DMS153 treated with DMSO at 0.1 percent for 48 hours (cell line): Measurements from ENCODE around the gene PYGO1.
"Not testable (repeated sequence)": the region's sequence is repeated elsewhere in the genome, so short reads cannot be mapped to it uniquely, and the experiment has no call there.

Experiments used
- DNase-seq: peaks from one replicate; lab custom pipeline; 2025; ENCODE audit not compliant: unreplicated experiment; lab: John Stamatoyannopoulos, UW

Gene PYGO1

GRCh38 chr15:55588070-55588814 is at the start of gene PYGO1:
Gene PYGO1 (minus strand): TSS chr15:55588345. CDS start chr15:55587883, 462 bp downstream.
- no peak for DNase-seq

DNA sequence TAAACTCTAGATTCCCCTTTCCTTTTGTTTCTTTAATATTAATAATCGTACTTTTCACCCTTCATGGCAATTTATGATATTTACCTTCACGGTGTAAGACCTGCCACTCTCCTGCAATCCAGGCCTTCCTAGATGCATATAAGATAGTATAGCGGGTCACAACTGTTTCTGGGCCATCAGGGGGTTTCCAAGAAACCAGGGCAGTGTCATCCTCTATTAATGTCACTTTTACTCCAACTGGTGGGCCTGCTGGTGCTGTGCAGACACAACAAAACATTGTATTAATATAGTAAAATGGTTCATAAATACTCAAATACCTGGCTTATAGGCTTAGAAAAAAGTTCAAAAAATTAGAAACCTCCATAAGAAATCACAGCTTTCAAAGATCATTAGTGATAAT is 48.9 kb upstream of the PYGO1 start:
- no peak for DNase-seq

GRCh38 chr15:55633731-55634130 is 45.6 kb upstream of the PYGO1 start:
- DNase-seq: no peak

DNA sequence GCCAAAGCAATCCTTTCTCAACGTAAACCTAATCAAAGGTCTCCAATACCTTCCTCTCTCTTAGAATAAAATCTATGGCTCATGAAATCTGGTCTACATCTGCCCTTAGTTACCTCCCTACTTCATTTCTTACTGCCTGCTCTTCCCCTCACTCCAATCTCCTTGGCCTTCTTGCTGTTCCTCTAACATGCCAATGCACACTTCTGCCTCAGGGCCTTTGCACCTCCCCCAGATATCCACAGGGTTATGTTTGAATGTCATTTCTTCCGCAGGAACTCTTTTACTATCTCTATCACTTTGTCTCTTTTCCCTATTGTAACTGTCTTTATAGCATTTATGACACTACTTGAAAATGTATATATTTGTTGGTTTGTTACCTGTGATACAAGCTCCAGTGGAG is 44.3 kb upstream of the PYGO1 start:
- DNase-seq: no peak

DNA sequence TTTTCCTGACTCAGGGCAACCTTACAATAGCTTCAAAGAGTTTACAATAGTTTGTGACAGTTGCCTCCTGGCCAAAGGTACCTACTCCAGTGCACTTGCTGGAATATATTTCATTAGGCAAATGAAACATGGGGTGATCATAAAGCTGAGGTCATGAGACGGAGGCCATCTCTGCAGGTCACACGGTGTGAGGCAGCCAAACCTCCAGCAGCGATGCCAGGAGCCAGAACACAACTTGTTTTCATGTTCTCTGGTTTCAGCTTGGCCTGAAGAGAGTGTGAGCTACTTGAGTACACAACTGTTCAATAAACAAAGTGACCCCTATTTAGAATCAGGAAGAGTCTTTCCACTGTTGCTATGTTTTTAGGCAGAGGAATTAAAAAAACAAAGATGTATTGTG is 42.7 kb upstream of the PYGO1 start:
- no peak for DNase-seq

- no peak for DNase-seq
Observed at GRCh38 chr15:55628369-55628730, 40.2 kb upstream of the PYGO1 start.

DNA sequence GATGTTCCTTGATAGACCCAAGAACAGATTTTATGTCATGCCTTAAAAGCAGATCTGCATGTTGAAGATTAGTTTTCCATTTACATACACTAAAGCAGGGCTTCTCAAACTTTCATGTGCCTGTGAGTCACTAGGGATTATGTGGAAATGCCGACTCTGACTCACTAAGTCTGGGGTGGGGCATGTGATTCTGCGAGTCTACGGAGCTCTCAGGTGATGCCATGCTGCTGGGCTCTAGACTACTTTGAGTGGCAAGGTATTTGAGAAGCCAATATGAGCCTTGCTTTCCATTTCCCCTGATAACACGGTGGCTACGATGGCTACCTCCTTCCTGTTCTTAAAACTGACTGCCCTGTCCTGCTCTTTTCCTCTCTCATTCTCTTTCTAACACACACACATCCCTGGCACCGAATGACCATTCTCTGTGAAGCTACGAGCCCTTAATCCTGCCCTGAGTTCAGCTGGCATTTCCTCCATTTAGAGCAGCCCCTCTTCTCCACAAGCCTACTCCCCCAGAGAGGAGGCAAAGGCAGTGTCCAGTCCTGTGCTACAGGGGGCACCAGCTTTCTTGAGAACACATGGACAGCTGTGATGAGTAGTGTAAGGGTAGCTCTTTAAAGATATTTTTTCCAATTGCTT is 39.7 kb upstream of the PYGO1 start:
- DNase-seq: no peak

GRCh38 chr15:55619783-55620182 is 31.6 kb upstream of the PYGO1 start:
- no peak for DNase-seq

GRCh38 chr15:55618387-55618786 is 30.2 kb upstream of the PYGO1 start:
- DNase-seq: no peak

- no peak for DNase-seq
Observed at GRCh38 chr15:55615445-55615844, 27.3 kb upstream of the PYGO1 start.

- DNase-seq: no peak
Observed at GRCh38 chr15:55613727-55614126, 25.6 kb upstream of the PYGO1 start.

DNA sequence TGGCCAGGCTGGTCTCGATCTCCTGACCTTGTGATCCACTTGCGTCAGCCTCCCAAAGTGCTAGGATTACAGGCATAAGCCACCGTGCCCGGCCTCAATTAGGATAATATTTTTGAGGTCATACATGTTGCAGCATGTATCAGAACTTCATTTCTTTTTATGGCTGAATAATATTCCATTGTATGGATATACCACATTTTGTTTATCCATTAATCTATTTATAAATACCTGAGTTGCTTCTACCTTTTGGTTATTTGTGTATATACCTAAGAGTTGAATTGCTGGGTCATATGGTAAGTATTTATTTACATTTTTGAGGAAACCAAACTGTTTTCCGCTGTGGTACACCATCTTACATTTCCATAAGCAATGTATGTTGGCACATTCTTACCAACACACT is 18.1 kb upstream of the PYGO1 start:
- no peak for DNase-seq

GRCh38 chr15:55601374-55601773 is 13.2 kb upstream of the PYGO1 start:
- no peak for DNase-seq

- DNase-seq: no peak
Observed at GRCh38 chr15:55599439-55599838, 11.3 kb upstream of the PYGO1 start.

GRCh38 chr15:55593019-55593418 is 4.9 kb upstream of the PYGO1 start:
- not testable (repeated sequence) for DNase-seq

DNA sequence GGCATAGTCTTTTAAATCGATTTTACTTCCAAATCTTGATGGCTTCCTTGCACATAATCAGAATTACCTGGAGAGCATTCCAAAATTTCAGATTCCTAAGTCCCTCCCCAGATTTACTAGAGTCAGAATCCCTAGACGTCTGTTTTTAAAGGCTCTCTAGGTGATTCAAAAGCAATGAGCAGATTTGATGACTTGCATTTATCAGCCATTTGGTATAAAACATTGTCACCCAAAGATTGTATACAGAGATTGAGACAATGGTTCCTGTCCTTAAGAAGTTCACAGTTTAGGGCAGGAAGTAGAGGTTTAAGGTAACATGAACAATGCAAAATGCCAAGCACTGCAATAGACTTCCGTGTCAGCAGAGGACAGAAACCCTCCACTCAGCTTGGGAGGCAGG is 2.6 kb upstream of the PYGO1 start:
- no peak for DNase-seq

DNA sequence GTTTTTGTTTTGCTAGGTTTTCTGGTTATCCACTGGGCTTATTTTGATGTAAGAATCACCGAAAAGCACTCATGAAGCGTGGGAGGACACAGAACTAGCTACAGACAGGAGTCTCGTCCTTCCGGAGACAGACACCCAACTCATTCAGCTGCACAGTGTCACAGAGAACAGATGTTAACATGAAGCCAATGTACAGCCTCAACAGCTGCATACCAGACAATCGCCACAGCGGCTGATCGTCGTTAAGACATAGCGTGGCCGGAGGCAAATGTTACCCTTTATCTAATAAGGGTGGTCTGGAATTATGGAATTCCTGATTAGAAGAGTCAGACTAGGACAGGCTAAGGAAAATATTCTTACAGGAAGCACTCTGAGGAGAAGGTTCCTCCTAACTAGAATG is 1.1 kb upstream of the PYGO1 start:
- DNase-seq: no peak

DNA sequence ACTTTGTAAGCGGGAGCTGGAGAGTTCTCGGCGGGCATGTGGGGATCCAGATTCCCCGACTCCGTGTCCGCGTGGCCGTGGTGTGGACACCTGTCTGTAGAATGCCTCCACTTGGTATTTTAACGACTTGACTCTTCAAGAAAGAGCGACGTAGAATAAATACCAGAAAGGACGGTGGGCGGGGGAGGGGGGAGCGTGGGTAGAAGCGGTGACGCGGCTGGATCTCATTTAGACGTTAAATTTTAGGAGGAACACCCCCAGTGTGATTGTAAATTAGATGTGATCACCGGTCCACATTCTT is 620 bp upstream of the PYGO1 start:
- no peak for DNase-seq

DNA sequence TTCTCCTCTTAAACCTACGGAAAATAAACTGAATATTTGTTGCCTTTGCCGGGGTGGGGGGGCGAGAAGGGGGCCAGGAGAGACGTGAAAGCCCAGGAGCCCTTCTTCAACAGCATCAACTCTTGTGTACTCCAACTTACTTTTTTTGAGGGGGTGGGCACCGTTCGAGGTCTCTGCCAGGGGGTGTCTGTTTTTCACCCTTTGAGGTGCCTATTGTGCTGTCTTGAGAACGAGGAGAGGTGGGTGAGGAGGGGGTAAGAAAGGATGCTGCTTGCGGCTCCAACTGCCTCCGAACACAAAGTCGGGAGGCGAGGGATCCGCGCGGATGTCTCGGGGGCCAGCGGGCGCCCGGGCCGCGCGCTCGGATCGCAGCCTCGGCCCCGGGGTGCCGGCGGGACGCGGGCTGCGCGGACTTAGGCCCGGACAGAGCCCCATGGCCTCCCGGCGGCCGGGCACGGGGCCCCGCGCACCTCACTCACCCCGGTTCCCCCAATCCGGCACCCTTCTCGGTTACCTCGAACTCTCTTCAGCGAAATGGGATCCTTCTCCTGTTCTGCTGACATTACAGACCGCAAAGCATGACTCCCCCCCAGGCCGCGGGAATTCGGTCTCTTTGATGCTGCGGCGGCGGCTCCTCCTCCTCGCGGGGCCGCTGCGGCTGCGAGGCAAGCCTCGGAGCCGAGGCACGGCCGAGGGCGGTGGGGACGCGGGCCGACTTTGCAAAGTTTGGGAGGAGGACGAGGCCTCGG is 650 bp downstream of the PYGO1 start:
- no peak for DNase-seq

GRCh38 chr15:55586808-55587207 is 1.3 kb downstream of the PYGO1 start:
- no peak for DNase-seq

DNA sequence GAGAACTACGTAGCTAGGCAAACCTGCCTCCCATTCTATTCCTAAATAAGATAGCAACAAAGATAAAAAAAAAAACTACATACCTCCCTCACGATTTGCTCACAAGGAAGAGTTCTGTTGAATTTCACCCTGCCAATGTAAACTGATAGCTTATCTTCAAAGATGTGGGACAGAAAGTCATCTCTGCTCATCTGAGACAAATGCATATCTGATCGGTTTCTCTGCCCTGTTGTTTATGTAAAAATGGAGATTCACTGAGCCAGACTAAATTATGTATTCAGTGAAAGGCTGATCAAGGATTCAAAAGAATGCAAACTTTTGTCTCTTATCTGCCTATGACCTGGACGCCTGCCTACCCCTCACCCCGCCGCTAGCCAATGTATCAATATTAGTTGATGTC is 11.2 kb downstream of the PYGO1 start:
- DNase-seq: no peak

DNA sequence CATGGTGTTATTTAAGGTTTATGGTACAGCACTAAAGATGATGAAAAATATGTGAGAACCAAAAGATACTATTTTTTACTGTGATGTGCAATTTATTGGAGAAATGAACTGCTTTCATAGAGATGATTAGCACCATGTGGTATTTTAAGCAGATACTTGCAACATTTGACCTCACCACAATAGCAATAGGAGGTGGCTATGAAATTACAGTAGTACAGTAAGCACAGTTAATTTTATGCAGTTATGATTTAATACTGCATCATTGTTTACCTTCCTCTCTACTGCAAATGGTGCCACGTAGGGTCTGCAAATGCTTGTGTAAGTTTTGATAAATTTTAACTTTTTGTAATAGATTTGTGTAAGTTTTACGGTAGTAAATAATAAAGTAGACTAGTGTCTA is 14.0 kb downstream of the PYGO1 start:
- no peak for DNase-seq
